GM23248 (cell line): ENCODE data around the gene TMEM50A.
A peak's percentile ranks its signal among the peaks of the same experiment; 100 is the strongest.

Experiments
- EZH2 ChIP-seq: fragments of 200-600 bp; sonication (generic); IDR thresholded peaks from 2 replicates; pipeline ENCODE4 v1.6.1; 2018; ENCODE audit warnings: antibody characterized with exemption, mild to moderate bottlenecking; ENCODE audit not compliant: insufficient read depth, poor library complexity, severe bottlenecking
- EZH2phosphoT487 ChIP-seq: fragments of 200-600 bp; sonication (generic); IDR thresholded peaks from 2 replicates; pipeline ENCODE4 v1.6.1; 2018; ENCODE audit warnings: antibody characterized with exemption, moderate library complexity, mild to moderate bottlenecking, low read depth; ENCODE audit not compliant: insufficient read depth

DNA sequence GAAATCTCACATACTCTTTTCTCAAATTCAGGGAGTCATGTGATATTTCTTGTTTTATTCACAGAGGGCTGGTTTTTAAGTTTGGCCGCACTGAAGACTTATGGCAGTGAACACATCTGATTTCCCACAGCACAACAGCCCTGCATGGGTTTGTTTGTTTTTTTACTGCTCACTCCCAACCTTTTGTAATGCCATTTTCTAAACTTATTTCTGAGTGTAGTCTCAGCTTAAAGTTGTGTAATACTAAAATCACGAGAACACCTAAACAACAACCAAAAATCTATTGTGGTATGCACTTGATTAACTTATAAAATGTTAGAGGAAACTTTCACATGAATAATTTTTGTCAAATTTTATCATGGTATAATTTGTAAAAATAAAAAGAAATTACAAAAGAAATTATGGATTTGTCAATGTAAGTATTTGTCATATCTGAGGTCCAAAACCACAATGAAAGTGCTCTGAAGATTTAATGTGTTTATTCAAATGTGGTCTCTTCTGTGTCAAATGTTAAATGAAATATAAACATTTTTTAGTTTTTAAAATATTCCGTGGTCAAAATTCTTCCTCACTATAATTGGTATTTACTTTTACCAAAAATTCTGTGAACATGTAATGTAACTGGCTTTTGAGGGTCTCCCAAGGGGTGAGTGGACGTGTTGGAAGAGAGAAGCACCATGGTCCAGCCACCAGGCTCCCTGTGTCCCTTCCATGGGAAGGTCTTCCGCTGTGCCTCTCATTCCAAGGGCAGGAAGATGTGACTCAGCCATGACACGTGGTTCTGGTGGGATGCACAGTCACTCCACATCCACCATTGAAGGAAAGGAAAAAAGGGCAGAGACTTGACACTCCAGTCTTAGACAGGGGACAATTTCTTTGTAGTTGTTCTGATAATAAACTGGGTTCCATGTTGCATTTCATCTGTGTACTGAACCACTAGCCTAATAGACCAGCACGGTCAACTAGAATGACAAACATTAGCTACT lies 22.8 kb downstream of the TMEM50A start:
- TF ChIP-seq EZH2 (no peak), EZH2phosphoT487 (0 out of 2 replicates have a peak, but pooled peaks have one; percentile 62)
